ENCODE results near the gene ZNF550. TPM values are rescaled to one million over a fixed set of nuclear protein-coding genes. Genes with fewer than 3 reads are reported as not detected.

ZNF550 gene
- polyA plus RNA-seq, 1 donor (not counting 4 experiments of a cell fraction or from before 2014, with no cell fraction given): 7.3 TPM

DNA sequence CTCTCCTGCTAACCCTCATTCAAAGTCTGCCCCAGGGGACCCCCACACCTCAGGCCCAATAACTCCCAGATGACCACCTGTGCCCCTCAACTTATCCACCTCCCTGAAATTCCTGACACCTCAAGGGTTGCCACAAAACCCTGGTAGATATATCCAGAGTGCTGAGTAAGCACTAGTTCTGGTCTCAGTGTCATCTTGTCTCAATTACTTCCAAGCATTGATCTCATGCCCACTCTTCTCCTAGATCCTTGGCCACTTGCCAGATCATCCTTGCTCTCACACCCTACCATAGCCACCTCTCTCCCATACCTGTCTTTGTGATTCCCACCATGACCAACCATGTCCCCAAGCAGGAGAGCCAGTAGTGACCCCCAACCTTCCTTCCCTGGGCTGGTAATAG, 17.0 kb upstream of the ZNF550 start:
- H2AFZ ChIP-seq (ENCODE audit: control insufficient read depth, low read length): no peak overlapping the region
- H3K9ac ChIP-seq (ENCODE audit: control insufficient read depth, extremely low read depth, insufficient read depth, low read length): no peak overlapping the region
- no peak overlapping the region for H3K4me2 ChIP-seq (ENCODE audit: control insufficient read depth, extremely low read depth, insufficient read depth, low read depth, low read length)
- no peaks in the 10 kb centered on the region for H4K20me1 ChIP-seq (ENCODE audit: control insufficient read depth, extremely low read depth, insufficient read depth, low read length)
- FAIRE-seq: no peak
- dilution Hi-C loops (cut with MboI; ENCODE audit: extremely low pct_ligation_motif_present, low sequenced_read_pairs): no loop called here
- H3K79me2 ChIP-seq (ENCODE audit: control insufficient read depth, insufficient read depth, low read length): peaks cover 19% of the 10 kb centered on the region
- no peak overlapping the region for H3K4me3 ChIP-seq (ENCODE audit: control insufficient read depth in 2 of 3, extremely low read depth in 1 of 3, insufficient read depth in 2 of 3, low read depth in 1 of 3, low read length in 3 of 3)
- H3K9me1 ChIP-seq (ENCODE audit: control insufficient read depth, extremely low read depth, insufficient read depth, low read length): no peaks in the 10 kb centered on the region
- H3K4me1 ChIP-seq (ENCODE audit: control insufficient read depth, extremely low read depth, insufficient read depth, low read length): peaks cover 11% of the 10 kb centered on the region
- TF ChIP-seq EZH2 (IDR thresholded peaks at IDR 0.05; ENCODE audit: low read length): no peak
- TF ChIP-seq, protein P1, sequence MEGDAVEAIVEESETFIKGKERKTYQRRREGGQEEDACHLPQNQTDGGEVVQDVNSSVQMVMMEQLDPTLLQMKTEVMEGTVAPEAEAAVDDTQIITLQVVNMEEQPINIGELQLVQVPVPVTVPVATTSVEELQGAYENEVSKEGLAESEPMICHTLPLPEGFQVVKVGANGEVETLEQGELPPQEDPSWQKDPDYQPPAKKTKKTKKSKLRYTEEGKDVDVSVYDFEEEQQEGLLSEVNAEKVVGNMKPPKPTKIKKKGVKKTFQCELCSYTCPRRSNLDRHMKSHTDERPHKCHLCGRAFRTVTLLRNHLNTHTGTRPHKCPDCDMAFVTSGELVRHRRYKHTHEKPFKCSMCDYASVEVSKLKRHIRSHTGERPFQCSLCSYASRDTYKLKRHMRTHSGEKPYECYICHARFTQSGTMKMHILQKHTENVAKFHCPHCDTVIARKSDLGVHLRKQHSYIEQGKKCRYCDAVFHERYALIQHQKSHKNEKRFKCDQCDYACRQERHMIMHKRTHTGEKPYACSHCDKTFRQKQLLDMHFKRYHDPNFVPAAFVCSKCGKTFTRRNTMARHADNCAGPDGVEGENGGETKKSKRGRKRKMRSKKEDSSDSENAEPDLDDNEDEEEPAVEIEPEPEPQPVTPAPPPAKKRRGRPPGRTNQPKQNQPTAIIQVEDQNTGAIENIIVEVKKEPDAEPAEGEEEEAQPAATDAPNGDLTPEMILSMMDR (optimal IDR thresholded peaks at IDR 0.05 in 1 of 3, IDR thresholded peaks at IDR 0.05 in 1 of 3, conservative IDR thresholded peaks at IDR 0.05 in 1 of 3; ENCODE audit: extremely low read depth in 1 of 3, insufficient read depth in 2 of 3, low read length in 3 of 3): no peak
- H3K27me3 ChIP-seq (ENCODE audit: control insufficient read depth, extremely low read depth, insufficient read depth, low read length): no peaks in the 10 kb centered on the region
- H3K36me3 ChIP-seq (ENCODE audit: control insufficient read depth in 2 of 2, extremely low read depth in 1 of 2, insufficient read depth in 2 of 2, low read length in 2 of 2): peaks cover 26 to 39% of the 10 kb centered on the region in 2 experiments
- no peak overlapping the region for H3K27ac ChIP-seq (ENCODE audit: control insufficient read depth, insufficient read depth, low read length)
- H3K9me3 ChIP-seq (ENCODE audit: control insufficient read depth, low read depth, low read length): peaks cover 47% of the 10 kb centered on the region
- no peak for DNase-seq (ENCODE audit: low read depth, low spot score)

GRCh38 chr19:57572415-57572947, 12.8 kb upstream of the ZNF550 start:
- peaks cover 8% of the 10 kb centered on the region for H3K79me2 ChIP-seq (ENCODE audit: control insufficient read depth, insufficient read depth, low read length)
- H3K9ac ChIP-seq (ENCODE audit: control insufficient read depth, extremely low read depth, insufficient read depth, low read length): no peak overlapping the region
- peaks cover under 1% of the 10 kb centered on the region for H3K4me1 ChIP-seq (ENCODE audit: control insufficient read depth, extremely low read depth, insufficient read depth, low read length)
- no peak overlapping the region for H3K4me3 ChIP-seq (ENCODE audit: control insufficient read depth in 2 of 3, extremely low read depth in 1 of 3, insufficient read depth in 2 of 3, low read depth in 1 of 3, low read length in 3 of 3)
- dilution Hi-C loops (cut with MboI; ENCODE audit: extremely low pct_ligation_motif_present, low sequenced_read_pairs): no loop called here
- H3K27me3 ChIP-seq (ENCODE audit: control insufficient read depth, extremely low read depth, insufficient read depth, low read length): no peaks in the 10 kb centered on the region
- H3K4me2 ChIP-seq (ENCODE audit: control insufficient read depth, extremely low read depth, insufficient read depth, low read depth, low read length): no peak overlapping the region
- H4K20me1 ChIP-seq (ENCODE audit: control insufficient read depth, extremely low read depth, insufficient read depth, low read length): no peaks in the 10 kb centered on the region
- H2AFZ ChIP-seq (ENCODE audit: control insufficient read depth, low read length): no peak overlapping the region
- DNase-seq (ENCODE audit: low read depth, low spot score): no peak
- H3K36me3 ChIP-seq (ENCODE audit: control insufficient read depth in 2 of 2, extremely low read depth in 1 of 2, insufficient read depth in 2 of 2, low read length in 2 of 2): peaks cover 26 to 39% of the 10 kb centered on the region in 2 experiments
- TF ChIP-seq, protein P1 (optimal IDR thresholded peaks at IDR 0.05 in 1 of 3, IDR thresholded peaks at IDR 0.05 in 1 of 3, conservative IDR thresholded peaks at IDR 0.05 in 1 of 3; ENCODE audit: extremely low read depth in 1 of 3, insufficient read depth in 2 of 3, low read length in 3 of 3): no peak
- no peak for TF ChIP-seq EZH2 (IDR thresholded peaks at IDR 0.05; ENCODE audit: low read length)
- no peaks in the 10 kb centered on the region for H3K9me1 ChIP-seq (ENCODE audit: control insufficient read depth, extremely low read depth, insufficient read depth, low read length)
- FAIRE-seq: no peak
- peaks cover 63% of the 10 kb centered on the region for H3K9me3 ChIP-seq (ENCODE audit: control insufficient read depth, low read depth, low read length)
- no peak overlapping the region for H3K27ac ChIP-seq (ENCODE audit: control insufficient read depth, insufficient read depth, low read length)

Measured in keratinocyte (primary cell).